Stimulated activated CD4-positive, alpha-beta T cell treated with anti-CD3 and anti-CD28 coated beads, Interleukin-2, amount 100 ng/mL, for 4 hours (primary cell): ENCODE measurements around the gene TRIM41.
"Not testable (repeated sequence)": the region's sequence is repeated elsewhere in the genome, so short reads cannot be mapped to it uniquely, and the experiment has no call there.

Source experiments
- DNase-seq: peaks from one replicate; pipeline ENCODE4 v3.0.0-alpha.2; 2020; ENCODE audit warnings: low read depth

Gene TRIM41

DNA sequence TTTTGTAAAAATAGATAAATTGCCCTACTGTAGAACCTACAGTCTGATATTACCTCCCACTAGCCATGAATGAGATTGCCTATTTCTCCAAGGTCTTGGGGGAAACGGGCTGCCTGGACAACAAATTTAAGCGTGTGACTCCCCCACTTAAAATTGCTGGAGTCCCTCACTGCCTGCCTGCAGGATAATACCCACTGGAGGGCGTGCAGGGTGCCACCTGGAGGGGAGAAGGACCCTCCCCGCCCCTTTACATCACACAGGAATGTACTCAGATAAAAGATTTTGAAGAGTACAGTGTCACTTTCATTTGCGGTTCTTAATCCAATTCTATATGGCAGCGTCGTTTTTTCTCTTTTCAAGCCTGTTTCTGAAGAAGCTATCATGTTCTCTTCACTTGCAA, 11.9 kb upstream of the TRIM41 start:
- DNase-seq: no peak

- no peak for DNase-seq
Measured at GRCh38 chr5:181212080-181212479, 11.0 kb upstream of the TRIM41 start.

DNA sequence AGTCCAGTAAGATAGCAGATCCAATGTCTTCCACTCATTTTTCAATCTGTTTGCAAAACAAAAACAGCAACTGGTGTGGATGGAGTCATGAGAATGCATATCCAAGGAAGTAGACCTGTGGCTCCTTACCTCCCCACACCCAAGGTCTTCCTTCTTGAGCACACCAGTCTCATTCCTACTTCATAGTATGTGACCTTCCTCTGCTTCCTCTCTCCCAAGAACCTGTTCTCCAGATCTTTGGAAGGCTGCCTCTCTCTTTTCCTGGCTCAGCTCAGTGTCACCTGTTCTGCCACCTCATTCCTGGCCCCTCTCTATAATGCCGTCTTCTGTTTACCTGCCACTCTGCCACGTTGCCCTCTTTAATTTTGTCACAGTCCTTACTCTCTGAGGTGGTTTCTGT, 10.1 kb upstream of the TRIM41 start:
- DNase-seq: no peak

GRCh38 chr5:181214249-181214648, 8.8 kb upstream of the TRIM41 start:
- DNase-seq: not testable (repeated sequence)

DNA sequence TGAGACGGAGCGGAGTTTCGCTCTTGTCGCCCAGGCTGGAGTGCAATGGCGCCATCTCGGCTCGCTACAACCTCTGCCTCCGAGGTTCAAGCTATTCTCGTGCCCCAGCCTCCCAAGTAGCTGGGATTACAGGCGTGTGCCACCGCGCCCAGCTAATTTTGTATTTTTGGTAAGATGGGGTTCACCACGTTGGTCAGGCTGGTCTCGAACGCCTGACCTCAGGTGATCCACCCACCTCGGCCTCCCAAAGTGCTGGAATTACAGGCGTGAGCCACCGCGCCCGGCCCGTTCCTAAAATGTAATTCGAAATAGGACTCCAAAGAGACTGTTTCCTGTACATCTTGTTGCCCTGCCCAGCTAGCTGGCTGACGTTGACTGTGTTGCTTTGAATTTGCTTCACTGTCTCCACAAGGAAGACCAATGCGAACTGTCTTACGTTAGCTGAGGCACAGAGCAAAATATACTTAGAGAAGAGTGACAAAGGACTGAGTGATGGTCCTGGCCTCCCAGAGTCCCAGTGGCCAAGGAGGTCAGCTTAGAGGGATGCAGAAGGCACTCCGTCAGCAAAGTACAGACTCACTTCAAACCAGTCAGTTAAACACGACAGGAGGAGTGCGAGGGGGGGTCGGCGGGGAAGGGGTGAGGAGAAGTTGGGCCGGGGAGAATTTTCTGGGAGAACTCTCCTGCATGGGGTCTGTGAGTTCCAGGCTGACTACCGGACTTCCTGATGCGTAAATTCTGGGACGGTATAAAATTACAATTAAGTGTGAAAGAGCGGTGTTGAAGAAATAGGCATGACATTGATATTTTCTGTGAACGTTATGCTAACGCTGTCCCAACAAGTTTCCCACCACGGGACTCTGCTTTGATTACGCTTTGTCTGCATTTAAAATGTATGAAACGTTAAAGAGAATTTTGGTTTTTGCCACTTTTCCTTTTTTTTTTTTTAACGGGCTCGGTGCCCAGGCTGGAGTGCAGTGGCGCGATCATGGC, 6.8 kb upstream of the TRIM41 start:
- DNase-seq: no peak

DNA sequence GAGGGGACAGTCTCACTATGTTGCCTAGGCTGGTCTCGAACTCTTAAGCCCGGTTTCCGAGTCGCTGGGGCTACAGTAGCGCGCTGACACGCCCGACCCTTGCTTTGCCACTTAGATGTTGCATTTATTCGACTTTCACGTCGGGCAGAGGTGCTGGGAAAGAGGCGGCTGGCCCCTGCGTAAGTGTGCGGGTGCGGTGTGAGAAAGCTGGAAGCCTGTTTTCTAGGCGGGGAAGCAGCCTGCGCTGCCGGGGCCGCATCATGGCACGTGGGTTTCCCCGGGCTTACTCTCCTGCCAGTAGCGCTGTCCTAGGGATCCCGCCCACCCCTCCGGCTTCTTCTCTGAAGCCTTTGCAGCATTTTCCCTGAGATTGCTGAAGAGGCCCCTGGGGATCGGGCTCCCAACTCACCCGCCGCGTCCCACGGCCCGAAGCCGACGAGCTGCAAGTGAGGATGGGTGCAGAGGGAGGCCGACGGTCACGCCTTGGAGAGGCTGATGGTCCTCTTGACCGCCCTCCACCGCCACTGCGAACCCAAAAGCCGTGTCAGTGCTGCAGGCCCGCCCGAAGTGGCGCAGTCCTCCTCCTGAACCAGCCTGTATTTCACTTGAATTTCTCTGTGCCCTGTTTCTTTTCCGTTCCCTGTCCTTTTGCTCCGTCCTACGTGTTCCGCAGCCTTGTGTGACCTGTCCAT, 5.8 kb upstream of the TRIM41 start:
- DNase-seq: peak; percentile 51

GRCh38 chr5:181217803-181218062, 5.3 kb upstream of the TRIM41 start:
- DNase-seq: no peak

DNA sequence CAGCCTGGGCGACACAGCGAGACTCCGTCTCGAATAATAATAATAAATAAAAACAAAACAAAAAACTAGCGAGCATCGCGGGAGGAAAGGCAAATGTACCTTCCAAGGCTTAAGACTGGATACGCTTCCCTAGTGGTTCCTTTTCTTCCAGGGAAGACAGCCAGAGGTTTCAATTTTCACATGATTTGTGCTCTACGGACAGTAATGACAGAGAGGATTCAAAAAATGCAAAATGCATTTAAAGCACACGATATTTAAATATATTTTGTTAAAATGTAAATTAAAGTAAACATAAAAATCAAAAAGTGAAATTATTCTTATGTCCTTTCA, 4.3 kb upstream of the TRIM41 start:
- DNase-seq: no peak

DNA sequence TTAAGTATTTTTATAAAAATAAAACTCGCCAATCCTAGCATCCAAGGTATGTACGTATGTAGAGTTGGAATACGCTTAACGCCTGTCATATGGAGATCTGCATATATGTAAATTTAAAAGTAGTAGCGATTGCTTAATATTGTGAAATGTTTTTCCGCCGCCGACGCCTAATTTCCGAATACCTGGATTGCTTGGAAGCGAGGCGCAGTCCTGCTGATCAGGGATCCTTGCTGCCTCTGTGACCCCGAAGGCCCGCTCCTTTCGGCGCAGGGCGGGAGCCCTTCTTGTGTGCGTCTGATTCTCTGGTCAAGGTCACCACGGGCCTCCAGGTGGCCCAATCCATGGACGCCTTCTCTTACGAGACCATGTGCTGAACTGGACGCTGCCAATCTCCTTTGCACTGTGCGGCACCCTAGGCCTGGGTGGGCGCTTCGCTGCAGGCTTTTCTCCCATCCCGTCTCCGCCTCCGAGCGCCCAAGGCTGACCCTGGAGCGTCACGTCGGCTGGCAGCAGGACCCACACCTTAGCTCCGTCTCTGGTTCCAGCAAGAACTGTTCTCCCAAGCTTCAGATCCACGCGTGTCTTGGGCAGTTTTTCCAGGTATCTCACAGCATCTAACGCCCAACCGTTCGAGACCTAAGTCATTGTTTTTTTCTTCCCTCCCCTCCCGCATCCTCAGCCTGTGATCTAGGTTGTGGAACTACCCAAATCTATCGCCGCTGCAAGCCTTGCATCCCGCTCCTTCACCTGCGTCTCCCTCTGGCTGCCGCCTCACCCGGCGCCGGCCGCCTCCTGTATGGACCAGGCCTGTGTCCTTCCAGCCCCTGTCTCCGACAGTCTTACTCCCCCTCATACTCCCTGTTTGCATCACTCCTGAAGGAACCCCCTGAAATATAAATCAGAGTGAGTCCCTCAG, 3.6 kb upstream of the TRIM41 start:
- no peak for DNase-seq

- DNase-seq: no peak
Measured at GRCh38 chr5:181220178-181220515, 2.9 kb upstream of the TRIM41 start.

- peak; percentile 33 for DNase-seq
Measured at GRCh38 chr5:181221105-181221791, 1.8 kb upstream of the TRIM41 start.

DNA sequence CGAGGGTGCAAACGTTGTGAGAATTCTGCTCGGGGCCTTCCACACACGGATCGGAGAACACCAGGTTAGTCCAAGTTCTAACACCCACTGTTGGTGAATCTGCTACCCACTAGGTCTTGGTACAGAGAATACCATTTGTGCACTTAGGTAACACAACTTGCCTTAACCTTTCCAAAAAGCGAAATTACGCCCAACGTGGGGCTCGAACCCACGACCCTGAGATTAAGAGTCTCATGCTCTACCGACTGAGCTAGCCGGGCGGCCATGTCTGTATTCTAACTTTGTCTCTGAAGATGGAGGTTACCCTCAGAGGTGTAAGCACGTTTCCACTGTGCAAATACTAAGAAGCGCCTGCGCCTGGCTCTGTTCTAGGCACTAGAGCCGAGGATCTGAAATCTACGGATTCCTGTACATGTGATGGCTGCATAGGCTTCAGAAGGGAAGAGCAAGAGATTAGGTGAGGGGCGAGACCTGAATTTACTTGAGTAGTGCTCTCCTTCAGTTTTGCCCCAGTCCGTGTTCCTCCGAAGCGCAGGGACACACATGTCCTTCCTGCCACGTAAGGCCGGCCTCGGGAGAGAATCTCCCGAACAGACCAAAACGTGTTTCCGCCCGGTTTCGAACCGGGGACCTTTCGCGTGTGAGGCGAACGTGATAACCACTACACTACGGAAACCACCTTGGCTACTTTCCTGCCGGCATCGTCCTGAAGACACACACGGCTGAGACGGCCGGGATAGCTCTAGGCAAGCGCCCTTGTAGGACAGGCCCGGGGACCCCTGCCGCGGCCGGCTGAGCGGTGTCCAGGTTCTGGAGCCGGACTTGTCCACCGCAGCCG, 1.1 kb upstream of the TRIM41 start:
- DNase-seq: peak; percentile 92

DNA sequence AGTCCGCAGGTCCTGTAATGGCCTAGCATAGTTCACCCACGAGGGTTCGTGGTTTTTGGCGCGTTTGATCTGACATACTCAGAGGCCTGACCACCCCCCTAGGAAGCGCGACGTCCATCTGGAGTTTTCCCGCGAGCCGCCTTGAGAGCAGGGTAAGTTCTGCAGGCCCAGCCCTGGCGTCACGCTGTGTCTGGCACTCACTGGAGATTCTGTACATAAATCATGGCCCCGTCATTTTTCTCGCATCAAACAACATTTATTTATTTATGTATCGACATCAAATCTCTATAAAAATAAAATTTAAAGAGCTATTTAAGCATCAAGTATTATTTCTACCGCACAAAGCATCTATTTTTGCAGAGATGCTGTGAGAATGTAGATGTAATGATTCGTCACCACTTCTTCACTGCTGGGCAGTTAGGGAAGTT, 437 bp upstream of the TRIM41 start:
- no peak for DNase-seq

DNA sequence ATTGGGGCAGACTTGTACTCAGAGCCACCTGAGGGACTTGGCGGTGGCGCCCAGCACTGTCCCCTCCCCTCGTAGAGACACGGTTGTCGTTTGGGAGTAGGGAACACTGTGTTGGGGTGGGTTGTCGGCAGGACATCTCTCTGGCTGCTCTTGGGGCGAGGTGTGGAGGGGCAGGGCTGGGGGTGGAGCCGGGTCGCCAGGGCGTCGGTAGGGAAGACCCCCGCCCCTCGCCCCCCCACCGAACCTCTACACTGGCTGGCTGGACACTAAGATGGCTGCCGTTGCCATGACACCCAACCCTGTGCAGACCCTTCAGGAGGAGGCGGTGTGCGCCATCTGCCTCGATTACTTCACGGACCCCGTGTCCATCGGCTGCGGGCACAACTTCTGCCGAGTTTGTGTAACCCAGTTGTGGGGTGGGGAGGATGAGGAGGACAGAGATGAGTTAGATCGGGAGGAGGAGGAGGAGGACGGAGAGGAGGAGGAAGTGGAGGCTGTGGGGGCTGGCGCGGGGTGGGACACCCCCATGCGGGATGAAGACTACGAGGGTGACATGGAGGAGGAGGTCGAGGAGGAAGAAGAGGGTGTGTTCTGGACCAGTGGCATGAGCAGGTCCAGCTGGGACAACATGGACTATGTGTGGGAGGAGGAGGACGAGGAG, 778 bp downstream of the TRIM41 start:
- DNase-seq: no peak

- no peak for DNase-seq
Measured at GRCh38 chr5:181224390-181225229, 1.5 kb downstream of the TRIM41 start.

- DNase-seq: no peak
Measured at GRCh38 chr5:181229996-181230395, 6.9 kb downstream of the TRIM41 start.

DNA sequence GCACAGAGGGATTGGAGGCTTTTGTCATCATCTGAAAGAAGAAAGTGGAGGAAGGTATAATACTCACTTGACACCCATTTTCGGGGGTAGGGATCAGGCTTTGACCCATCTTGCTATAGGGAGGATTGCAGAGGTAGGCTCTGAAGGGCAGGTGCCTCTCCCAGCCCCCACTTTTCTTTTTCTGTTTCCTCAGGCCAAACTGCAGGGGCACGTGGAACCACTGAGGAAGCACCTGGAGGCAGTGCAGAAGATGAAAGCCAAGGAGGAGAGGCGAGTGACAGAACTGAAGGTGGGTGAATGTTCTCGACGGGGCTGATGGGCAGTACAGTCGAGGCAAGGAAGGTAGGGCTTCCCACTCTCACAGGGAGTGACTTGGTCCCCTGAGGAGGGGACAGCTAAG, 7.5 kb downstream of the TRIM41 start:
- no peak for DNase-seq

- DNase-seq: no peak
Measured at GRCh38 chr5:181231432-181231831, 8.4 kb downstream of the TRIM41 start.

DNA sequence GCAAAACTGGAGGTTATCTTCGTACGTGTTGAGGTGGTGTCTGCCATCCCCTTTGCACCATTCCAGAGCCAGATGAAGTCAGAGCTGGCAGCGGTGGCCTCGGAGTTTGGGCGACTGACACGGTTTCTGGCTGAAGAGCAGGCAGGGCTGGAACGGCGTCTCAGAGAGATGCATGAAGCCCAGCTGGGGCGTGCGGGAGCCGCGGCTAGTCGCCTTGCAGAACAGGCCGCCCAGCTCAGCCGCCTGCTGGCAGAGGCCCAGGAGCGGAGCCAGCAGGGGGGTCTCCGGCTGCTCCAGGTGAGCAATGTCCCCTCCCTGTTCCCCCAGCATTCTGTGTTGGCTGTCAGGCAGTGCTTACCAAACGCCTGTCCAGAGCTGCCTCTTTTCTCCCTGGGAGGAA, 9.5 kb downstream of the TRIM41 start:
- DNase-seq: no peak
